Right cardiac atrium (tissue), 5 donors: ENCODE results near the gene PICALM. TPM values are rescaled to one million over a fixed set of nuclear protein-coding genes. Genes with fewer than 3 reads are reported as not detected.

Experiments used
- ATAC-seq, 2 donors: fragments of 200-7000 bp; cut with Tn5 transposase; one replicate each; pipeline versions ENCODE4 v1.8.0 to v1.9.1; 2020; ENCODE audit warnings: moderate library complexity in 2 of 2, mild to moderate bottlenecking in 1 of 2
- DNase-seq, 3 donors: peaks; one replicate each; pipeline ENCODE4 v3.0.0-alpha.2; 2020
- H3K27ac ChIP-seq: one replicate; pipeline ENCODE4 v1.5.1; 2013; ENCODE audit warnings: mild to moderate bottlenecking, low read length, control low read depth, moderate library complexity
- H3K27me3 ChIP-seq: one replicate; pipeline ENCODE4 v1.6.1; 2013; ENCODE audit not compliant: control insufficient read depth, insufficient read depth
- H3K4me1 ChIP-seq: one replicate; pipeline ENCODE4 v1.6.1; 2013; ENCODE audit warnings: low read length; ENCODE audit not compliant: control insufficient read depth, insufficient read depth
- H3K4me3 ChIP-seq: one replicate; pipeline ENCODE4 v1.5.1; 2013; ENCODE audit warnings: low read length, control low read depth
- H3K9me3 ChIP-seq: one replicate; pipeline ENCODE4 v1.6.1; 2013; ENCODE audit warnings: low read length; ENCODE audit not compliant: control insufficient read depth
- WGBS: extraction: QIAGEN DNeasy Blood & Tissue Kit; methylation state at CpG from one replicate; pipeline ENCODE4 v1.1.7; 2013; 5-methylcytosine and 5-hydroxymethylcytosine counted together
- intact Hi-C, 4 donors: fragments of 100-400 bp; cut with DNase I; formaldehyde crosslinking; loops; one replicate each; pipeline versions ENCODE4 v1.11.0 to v1.14.0; 2022 to 2023
- polyA plus RNA-seq: library from polyadenylated mRNA; stranded (reverse); fragments of 200-250 nt; gene quantifications from one replicate; pipeline ENCODE4 v1.2.3, GENCODE V29; 2013
- total RNA-seq, 4 donors: library from RNA; stranded (reverse); fragmentation: NEBNext Ultra II Directional; extraction: Animal tissue kit (Norgen Biotek cat#: 25700); gene quantifications; one replicate each; pipeline ENCODE4 v1.2.1, GENCODE V29; 2021
- donor health status: healthy with polysubstance abuse.
- donor health status: DM: no; HTN: yes; CAD: no.
- donor health status: DM: no; HTN: no; CAD: no.
- donor health status: DM: no; HTN: yes; CAD: no; lungs with severe emphysema.
- donor health status: DM: yes; HTN: yes; CAD: no.

PICALM gene
- total and polyA plus RNA-seq, 5 donors = 62.8 to 298 (median 175) TPM

DNA sequence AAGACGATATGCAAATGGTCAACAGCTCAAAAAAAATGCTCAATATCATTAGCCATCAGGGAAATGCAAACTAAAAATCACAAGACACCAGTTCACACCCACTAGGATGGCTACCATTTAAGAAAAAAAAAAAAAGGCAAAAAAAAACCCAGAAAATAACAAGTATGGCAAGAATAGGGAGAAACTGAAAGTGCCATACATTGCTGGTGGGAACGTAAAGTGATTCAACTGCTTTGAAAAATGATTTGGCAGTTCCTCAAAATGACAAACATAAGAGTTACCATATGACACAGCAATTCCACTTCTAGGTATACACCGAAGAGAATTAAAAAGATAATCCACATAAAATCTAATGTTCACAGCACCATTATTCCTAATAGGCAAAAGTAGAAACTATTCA lies 47.5 kb downstream of the PICALM start:
- 87% methylated on average over 3 of the region's 3 CpGs for WGBS
- Histone ChIP-seq H3K4me3 (no peak overlapping the region), H3K27ac (no peak overlapping the region), H3K9me3 (no peaks in the 10 kb centered on the region), H3K4me1 (no peaks in the 10 kb centered on the region), H3K27me3 (no peaks in the 10 kb centered on the region)
- ATAC-seq (no peak), DNase-seq (no peak)
- intact Hi-C loops = loop anchor here in 1 of 4 donors (10.0 kb wide), 1 partner anchor 433 kb away; no protein-coding TSS in a partner anchor

DNA sequence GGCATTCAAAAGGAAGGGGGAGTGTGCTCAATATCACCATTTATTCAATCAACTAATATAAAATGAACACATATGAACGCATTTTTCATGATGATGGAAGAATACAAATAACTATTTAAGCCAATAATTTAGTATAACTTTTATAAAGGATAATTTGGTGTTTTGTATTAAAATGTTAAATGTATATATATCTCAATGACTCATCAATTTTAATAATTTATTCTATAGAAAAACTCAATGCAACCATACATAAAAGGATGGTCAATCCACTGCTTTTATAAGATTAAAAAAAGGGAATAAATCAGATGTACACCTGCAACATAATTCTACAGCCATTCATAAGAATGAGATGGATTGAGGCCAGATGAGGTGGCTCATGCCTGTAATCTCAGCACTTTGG lies 50.6 kb downstream of the PICALM start:
- intact Hi-C loops = loop anchor here in 1 of 4 donors (10.0 kb wide), 1 partner anchor 73 kb away; no protein-coding TSS in a partner anchor
- Histone ChIP-seq H3K9me3 (no peaks in the 10 kb centered on the region), H3K4me1 (no peaks in the 10 kb centered on the region), H3K27ac (no peak overlapping the region), H3K4me3 (no peak overlapping the region), H3K27me3 (no peaks in the 10 kb centered on the region)
- ATAC-seq (no peak), DNase-seq (no peak)
- WGBS = 96% methylated on average over 1 of the region's 1 CpG

DNA sequence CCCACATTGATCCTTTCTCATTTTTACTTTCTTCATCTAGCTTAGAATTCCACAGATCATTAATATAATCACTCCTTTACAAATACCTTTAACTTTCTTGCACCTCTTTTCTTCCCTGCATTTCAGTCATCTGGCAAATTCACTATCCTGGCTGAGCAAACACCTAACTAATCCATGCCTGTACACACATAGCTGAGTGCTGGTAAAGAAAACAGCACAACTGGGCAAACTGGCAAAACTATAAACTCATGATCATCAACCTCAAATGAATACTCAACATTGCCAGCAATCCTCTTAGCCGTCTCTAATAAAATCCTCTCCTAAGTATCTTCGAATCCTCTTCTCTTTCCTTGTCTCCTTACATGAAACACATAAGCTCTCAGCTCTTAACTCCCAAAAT lies 52.4 kb downstream of the PICALM start:
- no peak overlapping the region for H3K4me3 ChIP-seq
- no peak for DNase-seq
- no peaks in the 10 kb centered on the region for H3K9me3 ChIP-seq
- no peaks in the 10 kb centered on the region for H3K27me3 ChIP-seq
- WGBS = 93% methylated on average over 2 of the region's 2 CpGs
- no peaks in the 10 kb centered on the region for H3K4me1 ChIP-seq
- intact Hi-C loops = loop anchor here in 1 of 4 donors (10.0 kb wide), 1 partner anchor 72 kb away; no protein-coding TSS in a partner anchor
- H3K27ac ChIP-seq = no peak overlapping the region
- no peak for ATAC-seq

DNA sequence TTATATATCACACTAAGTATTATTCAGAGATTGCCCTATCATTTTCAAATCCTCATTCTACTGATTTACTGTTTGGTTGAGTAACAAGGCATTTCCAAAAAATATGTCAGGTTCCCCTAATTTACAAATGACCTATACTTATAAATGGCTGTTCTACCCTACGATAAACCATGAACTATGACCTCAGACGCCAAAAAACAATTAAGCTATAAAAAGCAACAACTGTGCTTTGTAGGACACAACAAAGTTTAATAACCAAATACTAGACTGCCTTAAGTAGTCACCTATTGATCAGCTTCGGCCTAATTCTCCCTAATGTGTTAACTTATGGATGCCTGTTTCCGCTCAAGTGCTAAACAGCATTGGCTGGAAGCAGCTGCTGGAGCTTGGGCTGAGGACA lies 53.2 kb downstream of the PICALM start:
- WGBS = 87% methylated on average over 4 of the region's 4 CpGs
- ATAC-seq = no peak
- no peak overlapping the region for H3K4me3 ChIP-seq
- H3K27ac ChIP-seq = no peak overlapping the region
- intact Hi-C loops = loop anchor here in 1 of 4 donors (10.0 kb wide), 1 partner anchor 71 kb away; no protein-coding TSS in a partner anchor
- no peaks in the 10 kb centered on the region for H3K4me1 ChIP-seq
- no peak for DNase-seq
- H3K9me3 ChIP-seq = no peaks in the 10 kb centered on the region
- H3K27me3 ChIP-seq = no peaks in the 10 kb centered on the region

DNA sequence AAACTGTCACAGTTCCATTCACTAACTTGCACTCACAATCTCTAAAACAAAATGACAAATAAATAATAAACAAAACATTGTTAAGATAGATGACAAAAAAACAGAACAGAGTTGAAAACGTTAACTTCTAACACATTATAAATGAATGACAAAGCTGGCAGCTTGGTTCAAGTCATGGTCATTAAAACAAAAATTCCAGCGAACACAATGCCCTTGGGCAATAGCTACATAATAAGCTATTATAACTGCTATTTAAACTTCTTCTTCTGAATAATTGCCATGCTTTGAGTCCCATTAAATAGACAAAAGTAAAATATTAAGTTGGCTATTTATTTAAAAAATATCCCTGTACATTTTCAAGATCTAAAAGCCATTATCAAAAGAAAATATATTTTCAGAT lies 54.7 kb downstream of the PICALM start:
- H3K27me3 ChIP-seq = no peaks in the 10 kb centered on the region
- ATAC-seq = no peak
- no peak overlapping the region for H3K27ac ChIP-seq
- no peak for DNase-seq
- 58% methylated on average over 2 of the region's 2 CpGs for WGBS
- intact Hi-C loops = loop anchor here in 1 of 4 donors (10.0 kb wide), 1 partner anchor 69 kb away; no protein-coding TSS in a partner anchor
- no peaks in the 10 kb centered on the region for H3K4me1 ChIP-seq
- H3K9me3 ChIP-seq = no peaks in the 10 kb centered on the region
- no peak overlapping the region for H3K4me3 ChIP-seq

DNA sequence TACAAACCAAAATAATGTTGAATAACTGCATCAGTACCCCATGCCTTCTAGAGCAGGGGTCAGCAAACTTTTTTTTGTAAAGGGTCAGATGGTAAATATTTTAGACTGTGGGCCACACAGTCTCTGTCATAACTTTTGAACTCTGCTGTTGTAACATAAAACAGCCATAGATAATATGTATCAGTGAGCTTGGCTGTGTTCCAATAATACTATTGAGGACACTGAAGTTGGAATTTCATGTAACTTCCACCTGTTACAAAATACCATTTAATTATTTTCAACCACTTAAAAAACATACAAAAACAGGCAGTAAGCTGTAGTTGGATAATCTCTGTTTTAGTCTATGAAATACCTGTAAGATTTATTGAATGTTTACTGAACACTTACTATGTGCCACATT lies 55.2 kb downstream of the PICALM start:
- H3K4me1 ChIP-seq = no peaks in the 10 kb centered on the region
- no peaks in the 10 kb centered on the region for H3K9me3 ChIP-seq
- H3K4me3 ChIP-seq = no peak overlapping the region
- no peaks in the 10 kb centered on the region for H3K27me3 ChIP-seq
- no peak for DNase-seq
- ATAC-seq = no peak
- intact Hi-C loops = loop anchor here in 1 of 4 donors (10.0 kb wide), 1 partner anchor 69 kb away; no protein-coding TSS in a partner anchor
- H3K27ac ChIP-seq = no peak overlapping the region

DNA sequence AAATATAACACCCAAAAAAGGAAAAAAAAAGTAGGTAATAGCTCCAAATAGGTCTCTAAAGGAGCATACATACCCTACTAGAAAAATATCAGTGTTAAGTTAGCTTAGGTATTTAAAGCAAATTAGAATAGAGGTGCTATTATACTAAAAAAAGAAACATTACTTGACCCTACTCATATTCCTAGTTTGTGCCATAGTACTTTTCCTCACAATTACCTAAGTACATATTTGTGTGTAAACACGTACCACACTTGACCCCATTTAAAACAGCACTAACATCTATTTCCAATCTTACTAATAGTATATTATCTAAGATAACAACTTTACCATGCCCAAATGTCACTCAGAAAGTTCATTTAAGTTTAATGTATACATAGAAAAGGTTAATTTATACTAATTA lies 57.7 kb downstream of the PICALM start:
- H3K27me3 ChIP-seq = no peaks in the 10 kb centered on the region
- no peak overlapping the region for H3K4me3 ChIP-seq
- no peaks in the 10 kb centered on the region for H3K4me1 ChIP-seq
- intact Hi-C loops = loop anchor here in 1 of 4 donors (10.0 kb wide), 1 partner anchor 66 kb away; no protein-coding TSS in a partner anchor
- no peaks in the 10 kb centered on the region for H3K9me3 ChIP-seq
- ATAC-seq = no peak
- 75% methylated on average over 1 of the region's 1 CpG for WGBS
- no peak overlapping the region for H3K27ac ChIP-seq
- DNase-seq = no peak

DNA sequence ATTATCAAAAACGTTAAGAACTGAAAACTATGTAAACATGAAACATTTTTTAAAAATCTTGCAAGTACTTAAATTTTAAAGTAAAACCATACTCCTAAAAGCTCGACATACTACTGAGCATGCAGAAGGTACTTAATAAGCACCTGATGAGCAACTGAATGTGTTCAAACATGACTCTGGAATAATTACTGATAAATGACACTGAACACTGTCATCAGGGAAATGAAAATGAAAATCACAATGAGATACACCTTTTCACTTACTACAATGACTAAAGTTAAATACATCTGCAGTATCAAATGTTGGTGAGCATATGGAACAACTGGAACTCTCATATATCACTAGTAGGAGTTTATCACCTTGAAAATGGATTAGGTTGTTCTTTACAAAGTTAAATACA lies 65.2 kb downstream of the PICALM start:
- Histone ChIP-seq H3K4me1 (no peaks in the 10 kb centered on the region), H3K4me3 (no peak overlapping the region), H3K27ac (no peak overlapping the region), H3K9me3 (no peaks in the 10 kb centered on the region), H3K27me3 (no peaks in the 10 kb centered on the region)
- no peak for ATAC-seq
- intact Hi-C loops = no loop called here
- 67% methylated on average over 2 of the region's 2 CpGs for WGBS
- no peak for DNase-seq

DNA sequence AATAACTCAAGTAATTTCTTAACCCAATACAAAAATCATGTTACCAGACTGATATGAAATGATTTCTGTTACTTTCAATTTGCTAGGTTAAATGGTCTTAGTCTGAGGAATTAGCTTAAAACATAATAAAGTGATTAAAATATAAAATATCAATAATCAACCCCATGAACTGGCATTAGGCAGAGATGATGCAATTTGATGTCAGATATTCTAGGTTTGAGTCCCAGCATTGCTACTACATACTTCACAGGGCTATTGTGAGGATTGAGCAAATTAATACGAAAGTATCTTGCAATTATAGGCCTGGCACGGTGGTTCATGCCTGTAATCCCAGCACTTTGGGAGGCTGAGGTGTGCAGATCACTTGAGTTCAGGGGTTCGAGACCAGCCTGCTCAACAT lies 66.5 kb downstream of the PICALM start:
- Histone ChIP-seq H3K4me3 (no peak overlapping the region), H3K4me1 (no peaks in the 10 kb centered on the region), H3K27ac (no peak overlapping the region), H3K27me3 (no peaks in the 10 kb centered on the region), H3K9me3 (no peaks in the 10 kb centered on the region)
- WGBS = 93% methylated on average over 3 of the region's 3 CpGs
- ATAC-seq = no peak
- DNase-seq = no peak
- intact Hi-C loops = no loop called here

DNA sequence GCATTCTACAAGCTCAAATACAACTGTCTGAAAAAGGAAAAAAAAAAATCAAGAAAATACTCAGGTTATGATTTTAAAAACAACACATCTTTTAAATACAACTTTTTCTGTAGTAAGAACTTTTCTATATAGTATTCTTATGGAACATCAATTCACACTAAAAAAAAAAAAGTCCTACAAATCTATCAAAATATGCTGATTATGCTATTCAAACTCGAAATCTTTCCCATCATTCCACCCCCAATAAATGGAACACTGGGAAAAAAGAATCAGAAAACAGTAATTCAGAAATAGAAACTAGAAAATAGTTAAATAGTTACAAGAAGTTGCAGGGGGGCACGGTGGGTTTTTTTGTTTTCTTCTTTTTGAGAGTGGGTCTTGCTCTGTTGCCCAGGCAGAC lies 77.4 kb downstream of the PICALM start:
- no peak for DNase-seq
- H3K9me3 ChIP-seq = no peaks in the 10 kb centered on the region
- ATAC-seq = no peak
- H3K27me3 ChIP-seq = no peaks in the 10 kb centered on the region
- H3K4me1 ChIP-seq = no peaks in the 10 kb centered on the region
- no peak overlapping the region for H3K4me3 ChIP-seq
- 96% methylated on average over 2 of the region's 2 CpGs for WGBS
- no peak overlapping the region for H3K27ac ChIP-seq
- intact Hi-C loops = no loop called here

DNA sequence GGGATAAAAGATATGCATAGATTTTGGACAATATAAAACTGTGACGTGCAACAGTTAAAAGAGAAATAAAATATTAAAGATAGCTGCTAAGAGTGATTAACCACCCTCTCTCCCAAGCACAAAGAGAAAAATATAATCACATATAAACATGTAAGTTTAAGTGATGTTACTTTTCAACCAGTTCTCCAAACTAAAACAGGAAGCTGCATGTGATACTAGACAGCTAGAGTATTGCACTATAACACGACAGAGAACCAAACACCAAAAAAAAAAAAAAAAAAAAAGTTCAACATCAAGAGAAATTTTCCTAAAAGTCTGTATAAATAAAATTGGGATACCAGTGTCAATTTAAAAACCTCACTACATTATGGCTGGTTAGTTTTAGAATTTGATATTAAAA lies 79.1 kb downstream of the PICALM start:
- WGBS = 66% methylated on average over 2 of the region's 2 CpGs
- no peak for ATAC-seq
- H3K9me3 ChIP-seq = no peaks in the 10 kb centered on the region

DNA sequence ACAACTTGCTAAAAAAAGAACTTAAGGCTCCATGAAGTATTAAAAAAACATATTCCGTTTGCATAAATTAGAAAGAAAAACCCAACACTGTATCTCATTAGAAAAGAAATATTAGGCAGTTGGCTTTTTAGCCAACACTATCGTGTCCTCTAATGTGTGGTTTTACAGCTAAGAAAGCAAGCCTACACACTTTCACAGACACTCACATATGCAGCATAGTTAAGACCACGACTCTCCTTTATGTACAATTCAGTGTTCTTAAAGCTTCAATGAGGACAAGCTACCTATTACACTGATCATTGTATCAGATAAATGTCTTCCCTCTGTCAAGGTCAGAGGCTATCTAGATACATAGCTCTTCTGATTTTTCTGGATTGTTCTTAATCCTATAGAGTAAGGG lies 80.1 kb downstream of the PICALM start:
- Histone ChIP-seq H3K27ac (no peak overlapping the region), H3K4me1 (no peaks in the 10 kb centered on the region), H3K27me3 (no peaks in the 10 kb centered on the region), H3K4me3 (no peak overlapping the region), H3K9me3 (no peaks in the 10 kb centered on the region)
- 60% methylated on average over 3 of the region's 3 CpGs for WGBS
- intact Hi-C loops = no loop called here
- DNase-seq (no peak), ATAC-seq (no peak)

More for the DNA sequence above, 79.1 kb downstream of the PICALM start:
- H3K27me3 ChIP-seq = no peaks in the 10 kb centered on the region
- intact Hi-C loops = no loop called here
- DNase-seq = no peak
- no peak overlapping the region for H3K4me3 ChIP-seq
- no peaks in the 10 kb centered on the region for H3K4me1 ChIP-seq
- H3K27ac ChIP-seq = no peak overlapping the region
